ENCODE data around the gene TBCE.

DNA sequence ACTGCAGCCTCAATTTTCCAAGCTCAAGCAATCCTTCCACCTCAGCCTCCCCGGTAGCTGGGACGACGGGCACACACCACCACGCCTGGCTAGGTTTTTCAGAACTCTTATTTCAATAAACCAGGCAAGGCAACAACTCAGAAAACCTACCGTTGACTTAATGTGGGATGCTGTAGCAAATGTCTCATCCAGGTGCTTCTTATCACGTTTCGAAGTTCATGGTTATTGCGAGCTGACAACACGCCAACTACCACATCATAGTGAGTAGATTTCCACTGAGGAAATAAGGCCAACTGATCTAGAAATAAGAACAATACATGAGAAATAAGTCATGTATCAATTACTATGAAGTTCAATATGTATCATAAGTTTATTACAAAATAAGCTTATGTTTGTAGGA lies 127.3 kb downstream of the TBCE start:
- no peak for TF ChIP-seq POLR2A (IDR thresholded peaks at IDR 0.05; ENCODE audit: low read depth, low read length)
- TF ChIP-seq PAX5 (IDR thresholded peaks at IDR 0.05; ENCODE audit: insufficient read depth, low read length, severe bottlenecking): no peak
- no peak for TF ChIP-seq POLR2AphosphoS5 (IDR thresholded peaks at IDR 0.05; ENCODE audit: low read depth, low read length)
- TF ChIP-seq TAF1 (IDR thresholded peaks at IDR 0.05; ENCODE audit: low read depth, low read length): no peak
- no peak for TF ChIP-seq POU2F2 (IDR thresholded peaks at IDR 0.05; ENCODE audit: low read depth, low read length)
- TF ChIP-seq SPI1 (IDR thresholded peaks at IDR 0.05; ENCODE audit: low read depth, low read length): no peak
